HCT116 (cell line): ENCODE results near the gene EFL1. TPM values are rescaled to one million over a fixed set of nuclear protein-coding genes. Genes with fewer than 3 reads are reported as not detected.

Source experiments
- ATAC-seq: fragments of 200-7000 bp; cut with Tn5 transposase; 2 replicates; pipeline ENCODE4 v1.9.1; 2020; ENCODE audit warnings: mild to moderate bottlenecking, moderate library complexity
- BruUV-seq: library from RNA; stranded (reverse); fragments of 400-500 nt; replicated peaks from 2 replicates; lab custom pipeline; 2021; lab: Mats Ljungman, UMichigan
- CTCF ChIA-PET: fragments of 300-600 bp; sonication (Branson Sonifier 250); formaldehyde crosslinking; loops from one replicate; lab custom pipeline; 2021; ENCODE audit warnings: antibody characterized with exemption; lab: Charles Lee
- POLR2A ChIA-PET: fragments of 300-600, 350-600 bp; sonication (Branson Sonifier 250); formaldehyde crosslinking; loops from one replicate; lab custom pipeline; 2021; ENCODE audit warnings: antibody characterized with exemption; lab: Charles Lee
- RAD21 ChIA-PET, 2 experiments: fragments of 300-600 bp; sonication (Branson Sonifier 250); formaldehyde crosslinking; loops; one replicate each; lab custom pipeline; 2023; ENCODE audit warnings: low total read pairs in 2 of 2; ENCODE audit not compliant: uncharacterized antibody in 2 of 2, unreplicated experiment in 2 of 2, low non-redundant PET in 1 of 2; lab: Charles Lee
- DNase-seq: peaks from one replicate; pipeline ENCODE4 v3.0.0-alpha.2; 2010; ENCODE audit warnings: low read depth, low spot score
- H2AFZ ChIP-seq: fragments of 200-600 bp; shearing (Covaris generic), sonication (generic); 2 replicates; pipeline ENCODE4 v1.6.1; 2017; ENCODE audit warnings: low read depth, mixed run types, mixed read lengths, antibody characterized with exemption, low read length; ENCODE audit not compliant: poor library complexity, severe bottlenecking
- H3K27ac ChIP-seq: 2 replicates; pipeline ENCODE4 v1.5.1; 2012; ENCODE audit warnings: low read depth, low read length
- H3K27me3 ChIP-seq: fragments of 200-600 bp; sonication (generic); 2 replicates; pipeline ENCODE4 v1.6.1; 2016; ENCODE audit warnings: mixed run types, low read length, mixed read lengths; ENCODE audit not compliant: insufficient read depth
- H3K36me3 ChIP-seq, 2 experiments: fragments of 200-500 bp in 1 of 2; fragments of 200-600 bp in 1 of 2; sonication (Bioruptor generic) in 1 of 2; sonication (generic) in 1 of 2; 2 replicates each; pipeline versions ENCODE4 v1.5.1 to v1.6.1; 2014 to 2016; ENCODE audit warnings: low read length in 2 of 2, inconsistent platforms in 1 of 2, mixed read lengths in 1 of 2, mixed run types in 1 of 2; ENCODE audit not compliant: insufficient read depth in 2 of 2, control insufficient read depth in 1 of 2
- H3K4me1 ChIP-seq, 2 experiments: fragments of 200-600 bp in 1 of 2; sonication (generic) in 1 of 2; 2 replicates each; pipeline versions ENCODE4 v1.5.1 to v1.6.1; 2012 to 2017; ENCODE audit warnings: low read length in 2 of 2, inconsistent platforms in 1 of 2, mild to moderate bottlenecking in 1 of 2, mixed read lengths in 1 of 2, mixed run types in 1 of 2, moderate library complexity in 1 of 2; ENCODE audit not compliant: insufficient read depth in 2 of 2, control insufficient read depth in 1 of 2
- H3K4me2 ChIP-seq: fragments of 200-600 bp; sonication (generic); 2 replicates; pipeline ENCODE4 v1.6.1; 2017; ENCODE audit warnings: mixed run types, low read length, mixed read lengths
- H3K4me3 ChIP-seq, 2 experiments: fragments of 200-600 bp in 1 of 2; sonication (generic) in 1 of 2; replicated peaks in 1 of 2; 2 replicates each; pipeline ENCODE4 v1.5.1; 2011 to 2016; ENCODE audit warnings: low read length in 2 of 2, control low read depth in 1 of 2, low read depth in 1 of 2, mild to moderate bottlenecking in 1 of 2, mixed read lengths in 1 of 2, mixed run types in 1 of 2
- H3K79me2 ChIP-seq: fragments of 200-600 bp; sonication (generic); 2 replicates; pipeline ENCODE4 v1.6.1; 2017; ENCODE audit warnings: mild to moderate bottlenecking, mixed run types, low read length, moderate library complexity, mixed read lengths; ENCODE audit not compliant: insufficient read depth
- H3K9ac ChIP-seq: fragments of 200-600 bp; sonication (generic); 2 replicates; pipeline ENCODE4 v1.6.1; 2016; ENCODE audit warnings: low read length, mixed read lengths
- H3K9me2 ChIP-seq: fragments of 200-600 bp; sonication (generic), shearing (Covaris generic); 2 replicates; pipeline ENCODE4 v1.6.1; 2017; ENCODE audit warnings: mixed run types, mild to moderate bottlenecking, moderate library complexity; ENCODE audit not compliant: insufficient read depth
- H3K9me3 ChIP-seq, 2 experiments: fragments of 200-500 bp in 1 of 2; fragments of 200-600 bp in 1 of 2; sonication (Bioruptor generic) in 1 of 2; sonication (generic) in 1 of 2; 2 replicates each; pipeline ENCODE4 v1.6.1; 2014 to 2017; ENCODE audit warnings: low read length in 2 of 2, mixed read lengths in 2 of 2, inconsistent platforms in 1 of 2, low read depth in 1 of 2, mild to moderate bottlenecking in 1 of 2, mixed run types in 1 of 2, moderate library complexity in 1 of 2; ENCODE audit not compliant: control insufficient read depth in 1 of 2, insufficient read depth in 1 of 2
- H4K20me1 ChIP-seq: fragments of 200-600 bp; sonication (generic), shearing (Covaris generic); 2 replicates; pipeline ENCODE4 v1.6.1; 2017; ENCODE audit warnings: mixed run types, mild to moderate bottlenecking, moderate library complexity; ENCODE audit not compliant: insufficient read depth
- CBX3 ChIP-seq: IDR thresholded peaks from 2 replicates; pipeline ENCODE4 v1.6.1; 2012; ENCODE audit warnings: low read depth
- CEBPB ChIP-seq: IDR thresholded peaks from 2 replicates; pipeline ENCODE4 v1.6.1; 2012; ENCODE audit warnings: low read depth
- EGR1 ChIP-seq: IDR thresholded peaks from 2 replicates; pipeline ENCODE4 v1.6.1; 2012; ENCODE audit warnings: low read depth
- ELF1 ChIP-seq: IDR thresholded peaks from 2 replicates; pipeline ENCODE4 v1.6.1; 2012; ENCODE audit warnings: low read depth, borderline replicate concordance
- EZH2phosphoT487 ChIP-seq: fragments of 200-600 bp; IDR thresholded peaks from 2 replicates; pipeline ENCODE4 v1.6.1; 2018; ENCODE audit warnings: antibody characterized with exemption, borderline replicate concordance
- FOSL1 ChIP-seq: IDR thresholded peaks from 2 replicates; pipeline ENCODE4 v1.6.1; 2012; ENCODE audit warnings: low read depth
- JUND ChIP-seq: IDR thresholded peaks from 2 replicates; pipeline ENCODE4 v1.6.1; 2012
- MAX ChIP-seq: IDR thresholded peaks from 2 replicates; pipeline ENCODE4 v1.6.1; 2012
- POLR2A ChIP-seq: IDR thresholded peaks from 2 replicates; pipeline ENCODE4 v1.7.0; 2011; ENCODE audit warnings: borderline replicate concordance; ENCODE audit not compliant: insufficient read depth, insufficient read length; ENCODE audit errors: extremely low read depth
- RAD21 ChIP-seq: IDR thresholded peaks from 2 replicates; pipeline ENCODE4 v1.6.1; 2012; ENCODE audit warnings: low read depth, mild to moderate bottlenecking
- SIN3A ChIP-seq: IDR thresholded peaks from 2 replicates; pipeline ENCODE4 v1.6.1; 2012; ENCODE audit warnings: low read depth
- SP1 ChIP-seq: IDR thresholded peaks from 2 replicates; pipeline ENCODE4 v1.6.1; 2012; ENCODE audit warnings: low read depth
- SRF ChIP-seq: IDR thresholded peaks from 2 replicates; pipeline ENCODE4 v1.6.1; 2012; ENCODE audit warnings: low read depth
- TCF7L2 ChIP-seq: IDR thresholded peaks from 2 replicates; pipeline ENCODE4 v1.7.0; 2011; ENCODE audit warnings: borderline replicate concordance, inconsistent platforms; ENCODE audit not compliant: insufficient read depth, insufficient read length; ENCODE audit errors: extremely low read depth
- ZBTB33 ChIP-seq: IDR thresholded peaks from 2 replicates; pipeline ENCODE4 v1.6.1; 2011; ENCODE audit warnings: mild to moderate bottlenecking, low read length, moderate library complexity; ENCODE audit not compliant: insufficient replicate concordance; ENCODE audit errors: extremely low read depth
- ZFX ChIP-seq: fragments of 450-650 bp; IDR thresholded peaks from 2 replicates; pipeline ENCODE4 v1.6.1; 2017
- ZNF274 ChIP-seq: fragments of 200-500 bp; sonication (Bioruptor generic); IDR thresholded peaks from 2 replicates; pipeline ENCODE4 v1.6.1; 2014; ENCODE audit warnings: mild to moderate bottlenecking, low read depth, low read length, inconsistent platforms
- intact Hi-C: fragments of 100-400 bp; cut with micrococcal nuclease; formaldehyde crosslinking; loops from 2 replicates; pipeline ENCODE4 v1.10.0; 2022
- total RNA-seq: library from RNA; stranded (reverse); gene quantifications from one replicate; pipeline ENCODE4 v1.2.1, GENCODE V29; 2021; ENCODE audit not compliant: unreplicated experiment

EFL1 gene
- total RNA-seq, 1 experiment from 2014 or later = 12.7 TPM

GRCh38 chr15:82275410-82275809 is 12.9 kb upstream of the EFL1 start:
- no peak overlapping the region for H3K4me2 ChIP-seq
- H3K27ac ChIP-seq = no peak overlapping the region
- no peak overlapping the region for H2AFZ ChIP-seq
- peaks cover 4% of the 10 kb centered on the region; the same call in 1 of the 2 replicates for H3K27me3 ChIP-seq
- no peaks in the 10 kb centered on the region for H3K4me1 ChIP-seq
- H3K9me3 ChIP-seq = peaks cover 4 to 8% of the 10 kb centered on the region in 2 experiments; a peak in 3 of 4 replicates
- no peaks in the 10 kb centered on the region for H3K36me3 ChIP-seq
- intact Hi-C loops = no loop called here
- no peak for ATAC-seq
- RAD21 ChIA-PET = no interaction called here
- H3K9me2 ChIP-seq = no peaks in the 10 kb centered on the region; the same call in 1 of the 2 replicates
- BruUV-seq = no TSS peak
- no peak for DNase-seq
- no peaks in the 10 kb centered on the region for H3K79me2 ChIP-seq
- no peaks in the 10 kb centered on the region for H4K20me1 ChIP-seq
- POLR2A ChIA-PET = no interaction called here
- no peak overlapping the region for H3K4me3 ChIP-seq
- no peak overlapping the region for H3K9ac ChIP-seq
- CTCF ChIA-PET = no interaction called here
- TF ChIP-seq SRF (no peak), EZH2phosphoT487 (no peak), TCF7L2 (no peak), ZFX (no peak), SIN3A (no peak), CBX3 (no peak), RAD21 (no peak), MAX (no peak), POLR2A (no peak), ELF1 (no peak), FOSL1 (no peak), EGR1 (no peak)

- BruUV-seq = no TSS peak
- ATAC-seq (no peak), DNase-seq (no peak)
- intact Hi-C loops = no loop called here
- Histone ChIP-seq H3K4me2 (no peak overlapping the region), H3K9me3 (peaks cover 4 to 8% of the 10 kb centered on the region in 2 experiments; a peak in 3 of 4 replicates), H3K4me3 (no peak overlapping the region), H3K9me2 (no peaks in the 10 kb centered on the region; the same call in 1 of the 2 replicates), H2AFZ (no peak overlapping the region), H3K36me3 (no peaks in the 10 kb centered on the region), H3K4me1 (no peaks in the 10 kb centered on the region), H3K79me2 (no peaks in the 10 kb centered on the region), H3K9ac (no peak overlapping the region), H3K27me3 (peaks cover 6% of the 10 kb centered on the region; the same call in 1 of the 2 replicates), H3K27ac (no peak overlapping the region), H4K20me1 (no peaks in the 10 kb centered on the region)
- ChIA-PET RAD21 (no interaction called here), CTCF (no interaction called here), POLR2A (no interaction called here)
- no peak for TF ChIP-seq CBX3
- TF ChIP-seq MAX = no peak
- no peak for TF ChIP-seq EGR1
- no peak for TF ChIP-seq CEBPB
- no peak for TF ChIP-seq TCF7L2
- TF ChIP-seq JUND = no peak
- TF ChIP-seq POLR2A = no peak
- TF ChIP-seq EZH2phosphoT487 = no peak
- no peak for TF ChIP-seq ZBTB33
- no peak for TF ChIP-seq ZNF274
- TF ChIP-seq SP1 = no peak
Observed at GRCh38 chr15:82272154-82272553, 9.6 kb upstream of the EFL1 start.
